GM10266 (cell line): ENCODE measurements around the gene AMER3.

ENCODE experiments used
- DNase-seq: peaks from one replicate; pipeline ENCODE4 v3.0.0; 2012; ENCODE audit errors: extremely low spot score
- TF ChIP-seq, protein P1 (sequence below): IDR thresholded peaks from 2 replicates; pipeline ENCODE4 v1.5.1; 2012; ENCODE audit warnings: mild to moderate bottlenecking, low read depth; ENCODE audit not compliant: control insufficient read depth, insufficient read depth; ENCODE audit errors: missing control alignments

AMER3 gene

DNA sequence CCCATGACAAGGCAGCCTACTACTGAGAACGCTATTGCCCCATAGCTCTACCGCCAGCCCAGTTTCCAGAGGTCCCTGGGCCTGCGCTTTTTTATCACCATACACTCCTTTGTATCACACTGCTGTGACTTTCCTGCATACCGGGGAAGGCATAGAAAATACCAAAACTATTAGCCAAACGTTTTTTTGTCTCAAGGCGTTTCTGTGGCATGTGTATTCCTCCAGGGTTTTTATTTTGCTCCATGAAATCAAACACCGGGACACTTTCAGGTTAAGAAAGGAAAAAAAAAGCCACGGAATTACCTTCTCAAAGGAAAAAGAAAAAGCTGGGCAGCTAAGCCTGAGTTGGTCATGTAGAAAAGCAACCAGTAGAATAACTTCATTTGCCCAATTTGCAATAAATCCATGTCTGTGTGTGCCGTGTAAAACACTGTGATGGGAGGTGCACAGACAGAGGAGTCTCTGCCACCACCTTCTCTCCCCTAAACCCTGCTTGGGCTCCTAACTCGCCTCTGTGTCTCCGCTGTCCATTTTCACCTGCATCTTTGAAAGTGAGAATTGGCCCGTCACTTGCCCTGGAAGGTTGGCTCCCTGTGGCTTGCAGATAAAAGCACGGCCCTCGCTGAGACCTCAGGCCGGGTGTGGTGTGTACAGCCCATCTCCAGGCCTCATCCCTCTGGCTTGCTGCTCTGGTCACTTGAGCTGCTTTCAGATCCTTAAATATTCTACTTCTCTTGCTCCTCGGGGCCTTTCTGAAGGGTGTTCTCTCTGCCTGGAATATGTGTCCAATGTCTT is 1.7 kb downstream of the AMER3 start:
- TF ChIP-seq, protein P1, sequence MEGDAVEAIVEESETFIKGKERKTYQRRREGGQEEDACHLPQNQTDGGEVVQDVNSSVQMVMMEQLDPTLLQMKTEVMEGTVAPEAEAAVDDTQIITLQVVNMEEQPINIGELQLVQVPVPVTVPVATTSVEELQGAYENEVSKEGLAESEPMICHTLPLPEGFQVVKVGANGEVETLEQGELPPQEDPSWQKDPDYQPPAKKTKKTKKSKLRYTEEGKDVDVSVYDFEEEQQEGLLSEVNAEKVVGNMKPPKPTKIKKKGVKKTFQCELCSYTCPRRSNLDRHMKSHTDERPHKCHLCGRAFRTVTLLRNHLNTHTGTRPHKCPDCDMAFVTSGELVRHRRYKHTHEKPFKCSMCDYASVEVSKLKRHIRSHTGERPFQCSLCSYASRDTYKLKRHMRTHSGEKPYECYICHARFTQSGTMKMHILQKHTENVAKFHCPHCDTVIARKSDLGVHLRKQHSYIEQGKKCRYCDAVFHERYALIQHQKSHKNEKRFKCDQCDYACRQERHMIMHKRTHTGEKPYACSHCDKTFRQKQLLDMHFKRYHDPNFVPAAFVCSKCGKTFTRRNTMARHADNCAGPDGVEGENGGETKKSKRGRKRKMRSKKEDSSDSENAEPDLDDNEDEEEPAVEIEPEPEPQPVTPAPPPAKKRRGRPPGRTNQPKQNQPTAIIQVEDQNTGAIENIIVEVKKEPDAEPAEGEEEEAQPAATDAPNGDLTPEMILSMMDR: no peak
- no peak for DNase-seq

DNA sequence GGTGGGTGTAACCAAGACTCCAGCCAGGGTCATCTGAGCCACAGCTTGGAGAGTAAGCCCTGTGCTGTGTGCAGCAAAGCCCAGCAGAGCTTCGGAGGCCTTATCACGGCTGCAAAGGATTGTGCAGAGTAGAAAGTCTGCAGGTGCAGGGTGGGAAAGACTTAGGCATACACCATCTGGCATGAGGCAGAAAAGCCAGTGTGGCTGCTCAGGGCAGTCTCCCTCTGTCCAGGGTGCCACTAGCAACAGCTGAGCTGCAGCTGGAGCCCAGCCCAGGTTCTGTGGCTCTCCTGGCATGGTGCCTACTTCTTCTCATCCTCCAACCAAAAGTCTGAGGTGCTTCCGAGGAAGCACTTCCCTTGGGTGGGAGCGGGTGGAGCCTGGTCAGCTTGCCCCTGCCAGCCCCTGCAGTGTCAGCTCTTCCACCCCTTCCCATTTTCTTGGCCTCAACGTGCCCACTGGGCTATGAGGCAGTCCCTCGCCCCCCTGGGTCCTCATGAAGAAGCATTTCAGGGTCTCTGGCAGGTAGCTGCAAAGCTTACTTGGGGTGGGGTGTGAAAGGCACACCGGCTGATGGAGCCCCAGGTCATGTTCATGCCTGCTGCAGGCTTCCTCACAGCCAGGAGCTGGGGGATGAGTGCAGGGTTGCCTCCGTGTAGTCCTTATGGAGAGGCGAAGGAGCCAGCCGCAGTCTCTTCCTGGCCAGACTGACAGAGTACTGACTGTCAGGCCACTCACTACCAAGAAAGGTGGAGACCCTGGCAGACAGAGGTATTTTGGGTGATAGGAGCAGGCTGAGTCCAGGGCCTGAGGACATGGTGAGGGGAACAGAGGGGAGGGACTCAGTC is 4.8 kb downstream of the AMER3 start:
- DNase-seq: no peak
- TF ChIP-seq, protein P1: no peak

DNA sequence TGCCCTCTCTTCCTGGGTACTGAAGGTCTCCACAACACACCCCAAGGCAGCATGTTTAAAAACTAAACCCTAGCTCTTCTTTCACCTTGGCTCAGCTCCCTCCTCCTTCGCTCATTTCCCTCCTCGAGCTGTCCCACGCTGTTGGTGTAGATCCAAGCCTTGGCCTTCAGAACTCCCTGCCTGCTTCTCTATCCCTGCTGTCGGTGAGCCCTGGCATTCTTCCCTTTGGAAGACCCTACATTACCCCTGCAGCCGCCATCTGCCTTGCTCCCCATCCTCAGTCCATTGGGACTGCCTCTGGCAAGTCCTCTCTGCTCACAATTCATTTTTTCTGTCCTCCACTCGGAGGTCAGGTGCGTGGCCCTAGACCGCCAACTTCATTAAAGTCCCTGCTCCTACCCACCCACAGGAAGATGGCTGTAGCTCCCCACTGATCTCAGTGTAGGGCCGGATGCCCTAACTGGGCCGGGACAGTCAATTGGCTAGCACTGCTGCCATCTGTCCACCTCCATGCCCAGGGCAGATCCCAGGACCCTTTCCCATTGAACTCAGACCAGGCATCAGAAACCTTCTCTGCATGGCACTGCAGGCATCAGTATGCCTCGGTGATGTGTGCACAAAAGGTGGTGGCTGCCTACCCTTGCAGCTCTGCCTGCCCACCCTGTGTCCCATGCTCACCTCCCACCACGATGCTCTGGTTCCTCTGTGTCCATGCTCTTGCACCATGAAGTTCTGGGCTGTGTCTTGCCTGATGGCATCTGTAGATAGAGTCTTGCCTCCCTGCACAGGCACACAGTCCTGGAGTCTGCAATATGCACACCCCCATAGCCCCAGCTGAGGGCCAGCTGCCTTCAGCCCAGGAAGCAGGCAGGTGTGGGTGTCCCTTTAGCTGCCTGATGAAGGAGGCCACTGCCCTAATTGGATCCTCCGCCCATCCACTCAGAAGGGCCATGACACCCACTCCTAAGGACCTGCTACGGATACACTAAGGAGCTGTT is 5.7 kb downstream of the AMER3 start:
- TF ChIP-seq, protein P1: no peak
- DNase-seq: no peak

- TF ChIP-seq, protein P1: no peak
- DNase-seq: no peak
Observed at GRCh38 chr2:130762031-130762909, 6.9 kb downstream of the AMER3 start.

- TF ChIP-seq, protein P1: no peak
- no peak for DNase-seq
Observed at GRCh38 chr2:130762910-130763385, 7.6 kb downstream of the AMER3 start.

DNA sequence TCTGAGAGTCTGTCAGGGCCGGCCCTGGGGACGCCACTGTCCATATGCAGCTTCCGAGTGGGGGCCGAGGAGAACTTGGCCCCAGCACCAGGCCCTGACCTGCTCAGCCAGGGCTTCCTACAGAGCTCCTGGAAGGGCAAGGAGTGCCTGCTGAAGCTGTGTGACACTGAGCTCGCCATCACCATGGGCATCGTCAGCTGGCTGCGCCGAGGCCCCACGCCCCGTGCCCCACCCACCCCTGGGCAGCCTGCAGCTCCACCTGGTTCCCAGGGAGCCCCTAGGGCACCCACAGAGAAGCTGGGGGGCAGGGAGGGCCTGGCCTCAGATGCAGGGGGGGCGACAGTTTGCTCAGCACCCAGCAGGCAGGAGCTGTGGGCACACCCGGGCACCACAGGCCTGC is 8.1 kb downstream of the AMER3 start:
- TF ChIP-seq, protein P1: no peak
- no peak for DNase-seq
